HG02885 (cell line): Measurements from ENCODE around the gene ZBTB7A.

Experiments
- ATAC-seq: cut with Tn5 transposase; IDR thresholded peaks from one replicate; pipeline ENCODE4 v1.9.1; 2021; ENCODE audit warnings: mild to moderate bottlenecking; ENCODE audit not compliant: unreplicated experiment, poor library complexity

ZBTB7A gene

GRCh38 chr19:4038661-4039423 is 27.9 kb downstream of the ZBTB7A start:
- no peak for ATAC-seq

DNA sequence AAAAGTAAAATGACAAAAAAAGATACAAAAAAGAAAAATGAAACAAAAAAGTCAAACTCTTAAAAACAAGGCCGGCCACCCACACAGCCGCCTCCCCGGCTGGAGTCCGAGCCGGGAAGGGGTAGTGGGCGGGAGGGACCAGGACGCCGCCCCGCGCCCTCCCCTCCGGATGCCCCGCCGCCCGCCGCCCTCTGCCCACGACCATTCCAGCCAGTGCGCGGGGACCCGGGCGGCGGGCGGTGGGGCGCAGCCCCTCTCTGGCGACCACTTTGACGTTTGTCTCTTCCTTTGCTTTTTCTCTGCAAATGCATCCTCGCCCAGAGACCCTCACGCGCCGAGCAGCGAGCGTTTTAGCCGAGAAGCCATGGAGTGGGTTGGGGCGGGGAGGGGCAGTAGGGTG is 28.6 kb downstream of the ZBTB7A start:
- no peak for ATAC-seq

- ATAC-seq, result no peak
Measured at GRCh38 chr19:4037301-4037949, 29.3 kb downstream of the ZBTB7A start.

DNA sequence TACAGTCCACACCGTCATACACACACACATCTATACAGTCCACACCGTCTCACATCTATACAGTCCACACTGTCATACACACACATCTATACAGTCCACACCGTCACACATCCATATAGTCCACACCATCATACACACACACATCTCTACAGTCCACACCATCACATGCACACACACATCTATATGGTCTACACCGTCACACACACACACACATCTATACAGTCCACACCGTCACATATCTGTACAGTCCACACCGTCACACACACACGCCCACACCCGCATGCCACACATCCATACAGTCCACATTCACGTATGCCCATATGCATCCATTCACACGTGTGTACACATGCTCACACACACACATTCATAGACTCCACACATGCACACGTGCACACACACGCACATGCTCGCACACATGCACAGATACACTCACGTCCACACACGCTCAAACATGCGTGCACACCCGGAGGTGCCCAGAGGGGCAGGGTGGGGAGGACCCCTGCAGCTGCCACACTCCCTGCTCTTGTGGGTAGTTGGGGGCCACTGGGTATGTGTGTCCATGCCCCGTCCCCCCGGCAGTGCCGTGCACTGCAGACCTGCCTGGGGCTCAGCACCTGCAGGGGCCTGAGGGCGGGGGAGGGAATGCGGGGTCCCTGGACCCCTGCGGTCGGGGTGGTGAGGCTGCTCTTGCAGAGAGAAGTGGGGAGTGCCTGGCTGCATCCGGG is 30.0 kb downstream of the ZBTB7A start:
- ATAC-seq, result no peak

DNA sequence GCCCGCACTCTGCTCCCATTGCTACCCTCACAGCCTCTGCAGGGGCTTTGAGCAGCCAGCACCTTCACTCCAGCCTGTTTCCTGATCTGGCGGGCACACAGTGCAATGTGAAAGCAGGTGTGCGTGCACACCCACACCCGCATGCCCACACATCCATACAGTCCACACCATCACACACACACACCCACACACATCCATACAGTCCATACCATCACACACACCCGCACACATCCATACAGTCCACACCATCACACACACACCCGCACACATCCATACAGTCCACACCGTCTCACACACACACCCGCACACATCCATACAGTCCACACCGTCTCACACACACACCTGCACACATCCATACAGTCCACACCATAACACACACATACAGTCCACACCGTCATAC is 31.1 kb downstream of the ZBTB7A start:
- no peak for ATAC-seq

DNA sequence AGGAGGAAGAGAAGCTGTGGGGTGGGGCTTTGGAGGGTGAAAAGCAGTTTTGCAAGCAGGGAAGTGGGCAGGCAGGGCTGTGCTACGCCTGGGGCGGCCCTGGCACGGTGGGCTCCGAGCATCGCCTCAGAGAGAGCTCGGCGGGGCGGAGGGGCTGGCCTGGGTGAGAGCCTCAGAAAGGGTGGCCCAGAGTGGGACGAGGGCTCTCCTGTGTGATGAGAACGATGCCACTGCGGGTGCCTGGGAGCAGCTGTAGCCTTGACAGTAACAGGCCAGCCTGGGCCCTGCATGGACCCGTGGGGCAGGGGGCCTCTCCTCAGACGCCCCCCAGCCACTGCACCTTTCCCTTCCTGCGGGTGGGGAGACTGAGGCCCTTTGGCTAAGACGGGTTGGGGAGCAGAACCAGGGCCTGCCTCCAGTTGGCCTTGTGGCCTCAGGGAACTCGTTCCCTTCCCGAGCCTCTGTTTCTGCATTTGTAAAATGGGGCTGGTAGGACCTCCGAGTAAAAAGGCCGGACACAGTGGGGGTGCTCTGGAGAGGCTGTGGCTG is 31.6 kb downstream of the ZBTB7A start:
- ATAC-seq, result no peak

- no peak for ATAC-seq
Measured at GRCh38 chr19:4034048-4035017, 32.4 kb downstream of the ZBTB7A start.

DNA sequence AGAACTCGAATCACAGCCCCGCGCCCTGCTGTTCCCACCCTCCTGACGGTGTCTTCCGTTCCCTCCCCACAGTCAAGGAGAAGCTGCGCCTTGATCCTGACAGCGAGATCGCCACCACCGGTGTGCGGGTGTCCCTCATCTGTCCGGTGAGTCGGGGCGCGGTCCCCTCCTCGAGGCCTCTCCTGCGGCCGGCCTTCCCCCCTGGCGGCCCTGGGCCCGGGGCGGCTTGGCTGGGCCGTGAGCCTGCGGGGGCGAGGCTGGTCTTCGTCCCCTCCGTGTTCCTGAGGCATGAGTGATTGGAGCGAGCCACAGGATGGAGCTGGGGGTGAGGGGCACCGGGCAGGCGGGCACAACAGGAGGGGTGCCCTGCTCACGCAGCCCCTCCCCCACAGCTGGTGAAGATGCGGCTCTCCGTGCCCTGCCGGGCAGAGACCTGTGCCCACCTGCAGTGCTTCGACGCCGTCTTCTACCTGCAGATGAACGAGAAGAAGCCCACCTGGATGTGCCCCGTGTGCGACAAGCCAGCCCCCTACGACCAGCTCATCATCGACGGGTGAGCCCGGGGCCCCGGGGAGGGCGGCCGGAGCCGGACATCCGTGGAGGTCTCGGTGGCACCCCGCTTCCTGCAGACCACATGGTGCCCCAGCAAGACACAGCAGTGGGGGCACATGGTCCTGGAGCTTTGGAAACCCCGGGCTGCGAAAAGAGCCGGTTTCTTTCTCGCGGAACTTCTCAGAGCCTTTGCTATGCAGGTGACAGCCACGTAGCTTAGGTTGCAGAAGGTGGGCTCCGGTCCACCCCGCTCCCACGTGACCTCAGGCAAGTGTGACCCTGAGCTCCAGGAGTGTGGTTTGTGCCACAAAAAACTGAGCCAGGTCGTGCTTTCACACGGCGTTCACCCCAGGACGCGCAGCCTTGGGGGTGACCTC is 33.4 kb downstream of the ZBTB7A start:
- no peak for ATAC-seq

DNA sequence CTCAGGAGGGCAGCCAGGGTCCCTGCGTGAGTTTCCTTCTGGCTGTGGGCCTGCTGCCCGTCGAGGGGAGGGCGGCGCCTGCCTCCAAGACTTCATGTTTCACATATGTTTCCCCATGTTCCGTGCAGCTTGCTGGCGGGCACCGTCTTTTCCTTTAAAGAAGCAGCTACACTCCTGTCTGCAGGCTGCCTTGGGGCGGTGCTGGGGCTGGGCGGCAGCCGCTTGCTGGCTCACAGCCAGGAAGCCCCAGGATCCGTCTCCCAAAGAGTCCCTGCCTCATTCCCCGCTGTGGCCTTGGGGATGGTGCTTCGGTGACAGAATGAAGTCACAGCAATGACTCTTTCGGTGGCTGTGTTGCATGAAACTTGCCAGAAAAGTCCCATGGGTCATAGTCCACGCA is 34.3 kb downstream of the ZBTB7A start:
- no peak for ATAC-seq

DNA sequence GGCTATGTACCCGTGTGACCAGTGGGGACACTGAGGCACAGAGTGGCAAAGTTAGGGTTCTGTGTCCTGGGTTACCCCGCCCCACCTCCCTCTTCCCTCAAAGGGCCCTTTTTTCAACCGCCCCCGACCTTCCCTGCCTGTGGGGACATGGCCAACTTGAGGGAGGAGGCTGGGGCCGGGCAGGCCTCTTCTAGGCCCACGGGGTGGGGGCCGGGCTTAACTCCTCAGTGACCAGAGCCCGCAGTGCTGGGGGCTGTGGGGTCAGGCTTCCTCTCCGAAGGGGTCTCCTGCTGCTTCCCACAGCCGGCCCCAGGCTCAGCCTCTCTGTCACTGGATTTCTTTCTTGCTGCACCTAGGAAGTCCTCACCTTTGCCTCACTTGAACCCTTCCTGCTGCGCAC is 35.3 kb downstream of the ZBTB7A start:
- ATAC-seq, result no peak

DNA sequence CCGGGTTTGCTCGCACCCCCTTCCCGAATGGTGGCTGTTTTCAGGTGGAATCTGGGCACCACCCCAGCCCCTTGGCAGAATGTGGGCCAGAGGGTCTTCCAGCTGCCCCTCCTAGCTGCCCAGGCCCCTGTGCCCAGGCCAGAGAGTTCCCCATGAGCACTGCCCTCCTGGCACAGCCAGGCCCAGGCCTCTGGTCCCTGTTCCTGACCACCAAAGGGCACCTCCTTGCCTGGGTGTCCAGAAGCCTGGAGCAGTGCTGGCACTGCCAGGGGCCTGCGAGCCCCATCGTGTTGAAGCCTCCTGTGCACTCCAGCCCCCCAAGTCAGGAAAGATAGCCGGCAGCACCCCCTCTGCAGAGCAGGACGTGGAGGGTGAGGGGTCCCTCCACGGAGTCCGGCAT is 35.7 kb downstream of the ZBTB7A start:
- ATAC-seq, result no peak

DNA sequence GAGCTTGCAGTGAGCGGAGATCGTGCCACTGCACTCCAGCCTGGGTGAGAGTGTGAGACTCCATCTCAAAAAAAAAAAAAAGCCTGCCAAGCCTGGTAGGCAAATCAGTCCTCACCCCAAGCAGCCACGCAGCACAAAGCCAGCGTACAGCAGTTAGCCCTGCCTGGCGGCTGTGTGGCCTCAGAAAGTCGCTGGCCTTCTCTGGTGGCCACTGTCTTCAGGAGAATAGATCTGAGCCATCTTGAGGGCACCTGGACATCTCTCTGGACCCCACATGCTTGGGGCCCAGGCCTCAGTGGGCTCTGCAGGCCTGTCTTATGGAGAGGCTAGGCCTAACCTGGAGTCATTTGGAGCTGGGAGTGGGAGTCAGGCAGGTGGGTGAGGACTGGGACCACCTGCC is 36.1 kb downstream of the ZBTB7A start:
- ATAC-seq, result no peak

GRCh38 chr19:4029247-4029614 is 37.5 kb downstream of the ZBTB7A start:
- no peak for ATAC-seq

DNA sequence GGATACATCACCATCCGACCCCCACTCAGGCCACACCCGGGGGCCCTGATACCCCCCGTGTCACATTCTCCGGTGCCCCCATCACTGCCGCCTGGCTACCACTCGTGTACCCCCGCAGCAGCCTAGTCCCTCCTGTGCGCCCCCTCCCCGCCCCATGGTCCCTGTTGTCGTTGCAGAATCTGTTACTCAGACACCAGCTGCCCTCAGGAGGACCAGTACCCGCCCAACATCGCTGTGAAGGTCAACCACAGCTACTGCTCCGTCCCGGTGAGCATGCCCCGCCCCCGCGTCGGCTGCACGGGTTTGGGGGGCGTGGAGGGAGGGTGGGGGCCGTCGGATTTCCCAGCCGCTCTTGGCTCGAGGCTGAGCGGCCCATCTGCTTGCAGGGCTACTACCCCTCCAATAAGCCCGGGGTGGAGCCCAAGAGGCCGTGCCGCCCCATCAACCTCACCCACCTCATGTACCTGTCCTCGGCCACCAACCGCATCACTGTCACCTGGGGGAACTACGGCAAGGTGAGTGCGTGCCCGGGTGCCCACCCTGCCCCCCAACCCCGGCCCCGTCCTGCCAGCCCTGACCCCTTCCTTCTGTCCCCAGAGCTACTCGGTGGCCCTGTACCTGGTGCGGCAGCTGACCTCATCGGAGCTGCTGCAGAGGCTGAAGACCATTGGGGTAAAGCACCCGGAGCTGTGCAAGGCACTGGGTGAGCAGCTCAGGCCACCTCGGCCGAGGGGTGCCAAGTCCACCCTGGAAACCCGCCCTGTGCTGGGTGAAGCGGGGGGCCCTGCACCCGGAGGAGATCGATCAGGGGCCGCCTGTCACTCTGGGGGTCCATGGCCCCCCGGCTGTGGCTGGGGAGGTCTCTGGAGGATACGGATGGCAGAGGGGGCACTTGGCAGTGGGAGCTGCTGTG is 38.1 kb downstream of the ZBTB7A start:
- ATAC-seq, result no peak

GRCh38 chr19:4027146-4027545 is 39.6 kb downstream of the ZBTB7A start:
- no peak for ATAC-seq

DNA sequence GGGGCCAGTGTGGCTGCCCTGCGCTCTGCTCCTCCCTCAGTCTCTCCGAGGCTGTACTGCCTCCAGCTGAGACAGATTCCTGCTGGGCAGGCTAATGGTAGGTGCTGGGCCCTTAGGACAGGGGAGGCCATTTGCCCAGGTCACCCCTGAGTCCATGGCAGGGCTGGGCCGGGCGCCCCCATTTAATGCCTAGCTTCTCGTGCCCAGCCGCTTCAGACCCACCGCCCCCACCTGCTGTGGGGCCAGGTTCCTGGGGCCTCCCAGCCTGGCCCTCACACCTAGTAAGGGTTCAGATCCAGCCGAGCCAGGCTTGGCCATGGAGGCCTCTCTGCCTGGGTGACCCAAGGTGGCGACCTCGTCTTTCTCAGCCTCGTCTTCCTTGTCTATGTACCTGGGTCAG is 41.4 kb downstream of the ZBTB7A start:
- ATAC-seq, result no peak

DNA sequence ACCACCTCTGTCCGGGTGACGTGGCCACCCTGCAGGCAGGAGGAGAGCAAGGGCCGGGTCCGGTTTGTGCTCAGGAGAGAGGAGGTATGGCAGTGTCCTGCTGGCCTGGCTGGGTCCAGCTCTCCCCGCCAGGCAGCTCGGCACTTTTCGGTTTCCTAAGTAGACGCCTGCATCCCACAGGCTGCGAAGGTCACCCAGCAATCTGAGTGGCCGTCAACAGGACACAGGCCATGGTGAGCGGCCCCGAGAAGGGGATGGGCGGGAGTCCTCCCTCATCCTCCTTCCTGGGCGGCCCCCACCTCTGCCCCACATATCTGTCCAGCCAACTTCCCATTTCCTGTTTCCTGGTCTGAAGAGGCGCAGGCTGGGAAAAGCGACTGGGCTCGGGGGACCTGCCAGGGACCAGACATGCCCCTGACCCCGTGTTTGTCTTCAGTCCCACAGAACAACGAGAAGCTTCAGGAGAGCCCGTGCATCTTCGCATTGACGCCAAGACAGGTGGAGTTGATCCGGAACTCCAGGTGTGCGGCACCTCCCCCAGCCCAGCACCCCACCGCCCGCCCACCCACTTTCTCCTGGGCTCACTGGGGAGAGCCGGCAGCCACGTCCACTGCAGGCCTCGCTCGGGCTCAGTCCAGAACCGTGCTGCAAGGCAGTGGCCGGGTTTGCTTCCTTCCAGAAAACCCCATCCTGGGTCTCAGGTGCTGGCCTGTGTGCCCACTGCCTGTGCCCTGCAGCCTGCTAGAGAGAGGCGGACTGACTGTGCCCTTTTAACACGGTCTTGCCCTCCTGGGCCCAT is 42.9 kb downstream of the ZBTB7A start:
- ATAC-seq, result no peak
